ENCODE results near the gene LSM8. TPM values are rescaled to one million over a fixed set of nuclear protein-coding genes. Genes with fewer than 3 reads are reported as not detected.
"Not testable (repeated sequence)": the region's sequence is repeated elsewhere in the genome, so short reads cannot be mapped to it uniquely, and the experiment has no call there.

The LSM8 gene
- total and polyA plus RNA-seq, 4 donors: 10.2 to 37.0 (median 18.2) TPM

DNA sequence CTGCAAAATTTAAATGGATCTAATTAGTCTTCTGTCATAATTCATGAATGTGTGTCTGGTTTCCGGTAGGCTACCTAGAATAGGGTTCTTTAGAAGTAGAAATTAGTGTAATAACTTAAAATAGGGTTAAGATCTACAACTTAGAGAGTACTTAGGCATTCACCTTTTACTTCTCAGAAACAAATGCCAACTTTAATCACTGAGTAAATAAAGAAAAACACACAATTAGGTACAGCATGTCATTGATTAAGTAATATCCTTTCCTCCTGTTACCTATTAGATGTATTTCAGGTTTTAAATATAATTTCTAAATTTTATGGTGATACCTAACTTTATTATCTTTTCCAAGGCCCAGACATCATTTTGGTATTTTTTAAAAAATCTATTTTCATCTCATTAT, 49.8 kb downstream of the LSM8 start:
- no peaks in the 10 kb centered on the region for H3K9me3 ChIP-seq (ENCODE audit: control insufficient read depth in 4 of 4, low read length in 3 of 4)
- no peak overlapping the region for H3K9ac ChIP-seq (ENCODE audit: low read depth in 1 of 2, low read length in 2 of 2)
- H3K27me3 ChIP-seq (ENCODE audit: control insufficient read depth in 4 of 4, insufficient read depth in 4 of 4, low read length in 3 of 4): no peaks in the 10 kb centered on the region
- TF ChIP-seq, protein P1, sequence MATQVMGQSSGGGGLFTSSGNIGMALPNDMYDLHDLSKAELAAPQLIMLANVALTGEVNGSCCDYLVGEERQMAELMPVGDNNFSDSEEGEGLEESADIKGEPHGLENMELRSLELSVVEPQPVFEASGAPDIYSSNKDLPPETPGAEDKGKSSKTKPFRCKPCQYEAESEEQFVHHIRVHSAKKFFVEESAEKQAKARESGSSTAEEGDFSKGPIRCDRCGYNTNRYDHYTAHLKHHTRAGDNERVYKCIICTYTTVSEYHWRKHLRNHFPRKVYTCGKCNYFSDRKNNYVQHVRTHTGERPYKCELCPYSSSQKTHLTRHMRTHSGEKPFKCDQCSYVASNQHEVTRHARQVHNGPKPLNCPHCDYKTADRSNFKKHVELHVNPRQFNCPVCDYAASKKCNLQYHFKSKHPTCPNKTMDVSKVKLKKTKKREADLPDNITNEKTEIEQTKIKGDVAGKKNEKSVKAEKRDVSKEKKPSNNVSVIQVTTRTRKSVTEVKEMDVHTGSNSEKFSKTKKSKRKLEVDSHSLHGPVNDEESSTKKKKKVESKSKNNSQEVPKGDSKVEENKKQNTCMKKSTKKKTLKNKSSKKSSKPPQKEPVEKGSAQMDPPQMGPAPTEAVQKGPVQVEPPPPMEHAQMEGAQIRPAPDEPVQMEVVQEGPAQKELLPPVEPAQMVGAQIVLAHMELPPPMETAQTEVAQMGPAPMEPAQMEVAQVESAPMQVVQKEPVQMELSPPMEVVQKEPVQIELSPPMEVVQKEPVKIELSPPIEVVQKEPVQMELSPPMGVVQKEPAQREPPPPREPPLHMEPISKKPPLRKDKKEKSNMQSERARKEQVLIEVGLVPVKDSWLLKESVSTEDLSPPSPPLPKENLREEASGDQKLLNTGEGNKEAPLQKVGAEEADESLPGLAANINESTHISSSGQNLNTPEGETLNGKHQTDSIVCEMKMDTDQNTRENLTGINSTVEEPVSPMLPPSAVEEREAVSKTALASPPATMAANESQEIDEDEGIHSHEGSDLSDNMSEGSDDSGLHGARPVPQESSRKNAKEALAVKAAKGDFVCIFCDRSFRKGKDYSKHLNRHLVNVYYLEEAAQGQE (IDR thresholded peaks at IDR 0.05): no peak
- no peak for TF ChIP-seq SP1 (IDR thresholded peaks at IDR 0.05)
- no peak for TF ChIP-seq YY1 (IDR thresholded peaks at IDR 0.05)
- no peak overlapping the region for H3K27ac ChIP-seq (ENCODE audit: low read depth in 1 of 2, low read length in 2 of 2)
- H3K36me3 ChIP-seq (ENCODE audit: control insufficient read depth in 4 of 4, insufficient read depth in 3 of 4, low read depth in 1 of 4, low read length in 3 of 4): no peaks in the 10 kb centered on the region
- H3K4me3 ChIP-seq (ENCODE audit: low read depth in 1 of 3, low read length in 3 of 3): no peak overlapping the region
- WGBS: 95% methylated on average over 1 of the region's 1 CpG
- DNase-seq (ENCODE audit: low spot score): no peak
- no peaks in the 10 kb centered on the region for H3K4me1 ChIP-seq (ENCODE audit: control insufficient read depth in 4 of 4, insufficient read depth in 4 of 4, low read length in 3 of 4)

DNA sequence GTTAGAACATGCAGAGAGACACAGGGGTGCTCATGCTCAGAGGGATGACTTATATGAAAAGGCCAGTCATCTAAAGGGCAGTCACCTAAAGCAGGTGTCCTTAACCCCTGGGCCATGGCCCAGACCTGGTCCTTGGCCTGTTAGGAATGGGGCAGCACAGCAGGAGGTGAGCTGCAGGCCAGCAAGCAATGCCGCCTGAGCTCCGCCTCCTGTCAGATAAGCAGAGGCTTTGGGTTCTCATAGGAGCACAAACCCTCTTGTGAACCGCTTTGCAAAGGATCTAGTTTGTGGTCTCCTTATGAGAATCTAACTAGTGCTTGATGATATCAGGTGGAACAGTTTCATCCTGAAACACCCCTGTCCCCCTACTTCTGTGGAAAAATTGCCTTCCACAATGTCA, 55.0 kb downstream of the LSM8 start:
- 88% methylated on average over 3 of the region's 3 CpGs for WGBS

DNA sequence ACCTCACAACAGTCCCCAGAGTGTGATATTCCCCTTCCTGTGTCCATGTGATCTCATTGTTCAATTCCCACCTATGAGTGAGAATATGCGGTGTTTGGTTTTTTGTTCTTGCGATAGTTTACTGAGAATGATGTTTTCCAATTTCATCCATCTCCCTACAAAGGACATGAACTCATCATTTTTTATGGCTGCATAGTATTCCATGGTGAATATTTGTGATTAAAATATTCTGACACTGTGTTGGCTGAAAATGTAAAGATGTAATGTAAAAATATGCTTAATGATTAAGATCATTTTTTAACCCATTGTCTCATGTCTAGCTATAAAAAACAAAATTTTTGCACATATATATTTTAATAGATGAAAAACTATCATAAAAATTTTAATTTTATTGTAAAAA, 56.4 kb downstream of the LSM8 start:
- H3K27ac ChIP-seq (ENCODE audit: low read depth in 1 of 2, low read length in 2 of 2); H3K9ac ChIP-seq (ENCODE audit: low read depth in 1 of 2, low read length in 2 of 2); H3K36me3 ChIP-seq (ENCODE audit: control insufficient read depth in 4 of 4, insufficient read depth in 3 of 4, low read depth in 1 of 4, low read length in 3 of 4); H3K9me3 ChIP-seq (ENCODE audit: control insufficient read depth in 4 of 4, low read length in 3 of 4); DNase-seq (ENCODE audit: low spot score); H3K4me3 ChIP-seq (ENCODE audit: low read depth in 1 of 3, low read length in 3 of 3); H3K27me3 ChIP-seq (ENCODE audit: control insufficient read depth in 4 of 4, insufficient read depth in 4 of 4, low read length in 3 of 4); H3K4me1 ChIP-seq (ENCODE audit: control insufficient read depth in 4 of 4, insufficient read depth in 4 of 4, low read length in 3 of 4): not testable (repeated sequence)
- 95% methylated on average over 2 of the region's 2 CpGs for WGBS

More for the DNA sequence above, 55.0 kb downstream of the LSM8 start:
- no peak overlapping the region for H3K9ac ChIP-seq (ENCODE audit: low read depth in 1 of 2, low read length in 2 of 2)
- no peak overlapping the region for H3K27ac ChIP-seq (ENCODE audit: low read depth in 1 of 2, low read length in 2 of 2)
- TF ChIP-seq FOXA2 (IDR thresholded peaks at IDR 0.05) (no peak), JUND (IDR thresholded peaks at IDR 0.05) (no peak), EGR1 (IDR thresholded peaks at IDR 0.05; ENCODE audit: low read depth in 2 of 2) (no peak), FOXA1 (IDR thresholded peaks at IDR 0.05) (no peak)
- TF ChIP-seq, protein P2, sequence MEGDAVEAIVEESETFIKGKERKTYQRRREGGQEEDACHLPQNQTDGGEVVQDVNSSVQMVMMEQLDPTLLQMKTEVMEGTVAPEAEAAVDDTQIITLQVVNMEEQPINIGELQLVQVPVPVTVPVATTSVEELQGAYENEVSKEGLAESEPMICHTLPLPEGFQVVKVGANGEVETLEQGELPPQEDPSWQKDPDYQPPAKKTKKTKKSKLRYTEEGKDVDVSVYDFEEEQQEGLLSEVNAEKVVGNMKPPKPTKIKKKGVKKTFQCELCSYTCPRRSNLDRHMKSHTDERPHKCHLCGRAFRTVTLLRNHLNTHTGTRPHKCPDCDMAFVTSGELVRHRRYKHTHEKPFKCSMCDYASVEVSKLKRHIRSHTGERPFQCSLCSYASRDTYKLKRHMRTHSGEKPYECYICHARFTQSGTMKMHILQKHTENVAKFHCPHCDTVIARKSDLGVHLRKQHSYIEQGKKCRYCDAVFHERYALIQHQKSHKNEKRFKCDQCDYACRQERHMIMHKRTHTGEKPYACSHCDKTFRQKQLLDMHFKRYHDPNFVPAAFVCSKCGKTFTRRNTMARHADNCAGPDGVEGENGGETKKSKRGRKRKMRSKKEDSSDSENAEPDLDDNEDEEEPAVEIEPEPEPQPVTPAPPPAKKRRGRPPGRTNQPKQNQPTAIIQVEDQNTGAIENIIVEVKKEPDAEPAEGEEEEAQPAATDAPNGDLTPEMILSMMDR (IDR thresholded peaks at IDR 0.05; ENCODE audit: low read depth, low read length, missing input control): no peak
- TF ChIP-seq, protein P1 (IDR thresholded peaks at IDR 0.05): no peak
- TF ChIP-seq, protein P3, sequence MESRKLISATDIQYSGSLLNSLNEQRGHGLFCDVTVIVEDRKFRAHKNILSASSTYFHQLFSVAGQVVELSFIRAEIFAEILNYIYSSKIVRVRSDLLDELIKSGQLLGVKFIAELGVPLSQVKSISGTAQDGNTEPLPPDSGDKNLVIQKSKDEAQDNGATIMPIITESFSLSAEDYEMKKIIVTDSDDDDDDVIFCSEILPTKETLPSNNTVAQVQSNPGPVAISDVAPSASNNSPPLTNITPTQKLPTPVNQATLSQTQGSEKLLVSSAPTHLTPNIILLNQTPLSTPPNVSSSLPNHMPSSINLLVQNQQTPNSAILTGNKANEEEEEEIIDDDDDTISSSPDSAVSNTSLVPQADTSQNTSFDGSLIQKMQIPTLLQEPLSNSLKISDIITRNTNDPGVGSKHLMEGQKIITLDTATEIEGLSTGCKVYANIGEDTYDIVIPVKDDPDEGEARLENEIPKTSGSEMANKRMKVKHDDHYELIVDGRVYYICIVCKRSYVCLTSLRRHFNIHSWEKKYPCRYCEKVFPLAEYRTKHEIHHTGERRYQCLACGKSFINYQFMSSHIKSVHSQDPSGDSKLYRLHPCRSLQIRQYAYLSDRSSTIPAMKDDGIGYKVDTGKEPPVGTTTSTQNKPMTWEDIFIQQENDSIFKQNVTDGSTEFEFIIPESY (IDR thresholded peaks at IDR 0.05): no peak
- no peaks in the 10 kb centered on the region for H3K27me3 ChIP-seq (ENCODE audit: control insufficient read depth in 4 of 4, insufficient read depth in 4 of 4, low read length in 3 of 4)
- no peak overlapping the region for H3K4me3 ChIP-seq (ENCODE audit: low read depth in 1 of 3, low read length in 3 of 3)
- no peak for DNase-seq (ENCODE audit: low spot score)
- no peaks in the 10 kb centered on the region for H3K4me1 ChIP-seq (ENCODE audit: control insufficient read depth in 4 of 4, insufficient read depth in 4 of 4, low read length in 3 of 4)
- H3K9me3 ChIP-seq (ENCODE audit: control insufficient read depth in 4 of 4, low read length in 3 of 4): no peaks in the 10 kb centered on the region
- H3K36me3 ChIP-seq (ENCODE audit: control insufficient read depth in 4 of 4, insufficient read depth in 3 of 4, low read depth in 1 of 4, low read length in 3 of 4): no peaks in the 10 kb centered on the region
